Ascending aorta (tissue), 2 donors: ENCODE results near the gene LTA. TPM values are rescaled to one million over a fixed set of nuclear protein-coding genes. Genes with fewer than 3 reads are reported as not detected.
A peak's percentile ranks its signal among the peaks of the same experiment; 100 is the strongest.

Experiments
- DNase-seq, 2 donors: peaks; one replicate each; pipeline ENCODE4 v3.0.0-alpha.2; 2019; ENCODE audit warnings: low spot score in 2 of 2
- H3K27ac ChIP-seq, 2 donors: fragments of 200-600 bp; sonication (generic); one replicate each; pipeline ENCODE4 v1.5.1; 2016 to 2017; ENCODE audit warnings: mild to moderate bottlenecking in 1 of 2
- H3K27me3 ChIP-seq: fragments of 200-600 bp; sonication (generic); one replicate; pipeline ENCODE4 v1.5.1; 2017
- H3K36me3 ChIP-seq, 2 donors: fragments of 200-600 bp; sonication (generic); one replicate each; pipeline ENCODE4 v1.5.1; 2016
- H3K4me1 ChIP-seq, 2 donors: fragments of 200-600 bp; sonication (generic); one replicate each; pipeline ENCODE4 v1.5.1; 2016 to 2017; ENCODE audit warnings: mild to moderate bottlenecking in 1 of 2
- H3K4me3 ChIP-seq, 2 donors: fragments of 200-600 bp; sonication (generic); one replicate each; pipeline ENCODE4 v1.5.1; 2016 to 2017; ENCODE audit warnings: mild to moderate bottlenecking in 1 of 2
- H3K9me3 ChIP-seq, 2 donors: fragments of 200-600 bp; sonication (generic); one replicate each; pipeline ENCODE4 v1.5.1; 2016
- intact Hi-C: fragments of 100-400 bp; cut with DNase I; formaldehyde crosslinking; loops from one replicate; pipeline ENCODE4 v1.15.1; 2023
- total RNA-seq: library from RNA; depleted of rRNA; stranded (reverse); fragments of >200 nt; gene quantifications from one replicate; pipeline ENCODE4 v1.1.0, GENCODE V29; 2016
- TF ChIP-seq, protein P1 (sequence below), 3 experiments: fragments of 200-600 bp in 2 of 3; fragments of 450-650 bp in 1 of 3; sonication (generic) in 2 of 3; IDR thresholded peaks; one replicate each; pipeline ENCODE4 v1.5.1; 2016 to 2019; ENCODE audit warnings: antibody characterized with exemption in 3 of 3, mild to moderate bottlenecking in 1 of 3, moderate library complexity in 1 of 3

The LTA gene
- total RNA-seq, 1 donor from 2014 or later = not detected

DNA sequence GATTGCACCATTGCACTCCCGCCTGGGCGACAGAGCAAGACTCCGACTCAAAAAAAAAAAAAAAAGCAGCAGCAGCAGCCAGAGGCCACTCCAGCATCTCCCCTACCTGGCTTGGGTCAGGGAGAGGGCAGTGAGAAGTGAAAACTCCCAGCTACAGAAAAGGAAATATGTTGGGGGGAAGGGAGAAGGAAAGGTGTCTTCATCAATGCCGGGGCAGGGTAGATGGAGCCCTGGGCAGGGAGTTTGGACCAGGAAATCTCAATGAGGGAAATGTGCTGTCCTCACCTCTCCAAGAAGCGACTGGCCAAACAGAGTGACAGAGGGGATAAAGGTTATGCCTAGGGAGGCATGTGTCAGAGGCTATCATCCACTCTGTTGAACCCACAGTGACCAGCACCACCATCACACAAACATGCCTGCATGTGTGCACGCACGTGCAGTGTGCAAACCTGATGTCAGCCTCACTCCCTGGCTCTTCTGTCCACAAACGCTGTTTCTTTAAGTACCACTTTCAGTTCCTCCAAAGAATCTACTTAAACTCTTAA is 42.1 kb downstream of the LTA start:
- Histone ChIP-seq H3K9me3 (no peaks in the 10 kb centered on the region), H3K4me1 (no peaks in the 10 kb centered on the region), H3K4me3 (no peak overlapping the region), H3K27me3 (no peaks in the 10 kb centered on the region), H3K36me3 (no peaks in the 10 kb centered on the region), H3K27ac (no peak overlapping the region)
- no peak for DNase-seq
- TF ChIP-seq, protein P1, sequence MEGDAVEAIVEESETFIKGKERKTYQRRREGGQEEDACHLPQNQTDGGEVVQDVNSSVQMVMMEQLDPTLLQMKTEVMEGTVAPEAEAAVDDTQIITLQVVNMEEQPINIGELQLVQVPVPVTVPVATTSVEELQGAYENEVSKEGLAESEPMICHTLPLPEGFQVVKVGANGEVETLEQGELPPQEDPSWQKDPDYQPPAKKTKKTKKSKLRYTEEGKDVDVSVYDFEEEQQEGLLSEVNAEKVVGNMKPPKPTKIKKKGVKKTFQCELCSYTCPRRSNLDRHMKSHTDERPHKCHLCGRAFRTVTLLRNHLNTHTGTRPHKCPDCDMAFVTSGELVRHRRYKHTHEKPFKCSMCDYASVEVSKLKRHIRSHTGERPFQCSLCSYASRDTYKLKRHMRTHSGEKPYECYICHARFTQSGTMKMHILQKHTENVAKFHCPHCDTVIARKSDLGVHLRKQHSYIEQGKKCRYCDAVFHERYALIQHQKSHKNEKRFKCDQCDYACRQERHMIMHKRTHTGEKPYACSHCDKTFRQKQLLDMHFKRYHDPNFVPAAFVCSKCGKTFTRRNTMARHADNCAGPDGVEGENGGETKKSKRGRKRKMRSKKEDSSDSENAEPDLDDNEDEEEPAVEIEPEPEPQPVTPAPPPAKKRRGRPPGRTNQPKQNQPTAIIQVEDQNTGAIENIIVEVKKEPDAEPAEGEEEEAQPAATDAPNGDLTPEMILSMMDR (IDR thresholded peaks at IDR 0.05) = no peak
- intact Hi-C loops = no loop called here

DNA sequence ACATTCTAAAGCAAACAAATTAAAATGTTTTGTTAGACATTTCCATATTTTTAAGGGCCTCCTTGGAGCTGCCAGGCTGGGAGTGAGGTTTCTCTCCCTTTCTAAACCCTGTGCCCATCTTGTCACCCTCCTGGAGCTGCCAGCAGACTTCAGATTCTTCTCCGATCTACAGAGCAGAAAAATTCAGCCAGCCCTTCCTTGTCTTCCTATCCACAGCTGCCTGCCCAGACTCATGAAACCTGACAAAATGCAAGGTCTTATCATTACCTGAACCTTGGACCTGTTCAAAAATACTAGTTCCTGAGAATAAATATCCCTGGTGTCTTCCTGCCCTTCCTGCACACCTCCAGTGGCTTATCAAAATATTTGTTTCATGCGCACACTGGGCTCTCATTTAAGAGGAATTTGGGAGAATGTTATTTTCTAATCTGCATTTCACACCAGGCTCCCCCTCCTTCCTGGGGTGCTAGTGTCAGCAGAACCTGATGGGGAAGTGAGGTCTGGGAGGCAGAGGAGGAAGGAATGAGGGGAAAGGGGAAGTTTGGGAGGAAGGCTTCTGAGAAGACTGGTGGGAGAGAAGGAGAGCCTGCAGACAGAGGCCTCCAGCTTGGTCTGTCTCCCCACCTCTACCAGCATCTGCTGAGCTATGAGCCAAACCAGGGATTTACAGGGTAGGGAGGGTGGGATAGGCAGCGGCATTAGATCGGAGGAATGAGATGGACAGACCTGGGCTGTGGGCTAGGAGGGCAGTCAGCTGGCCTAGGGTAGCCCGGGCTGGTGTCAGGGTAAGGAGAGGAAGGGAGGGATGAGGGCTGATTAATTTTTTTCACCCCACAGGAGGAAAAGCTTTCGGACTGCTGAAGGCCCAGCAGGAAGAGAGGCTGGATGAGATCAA is 42.8 kb downstream of the LTA start, which contains the start of gene AIF1:
AIF1 (plus strand) TSS at position 551 of the 895 bp plus-strand sequence; CDS start at position 647, 96 bp downstream.
- Histone ChIP-seq H3K9me3 (no peaks in the 10 kb centered on the region), H3K36me3 (no peaks in the 10 kb centered on the region), H3K4me3 (peak within 1 kb of the TSS in 1 of 2 donors; percentile 36), H3K27ac (no peak within 1 kb of the TSS), H3K27me3 (no peaks in the 10 kb centered on the region), H3K4me1 (no peaks in the 10 kb centered on the region)
- intact Hi-C loops = no loop called here
- DNase-seq = no peak
- TF ChIP-seq, protein P1 (IDR thresholded peaks at IDR 0.05) = no peak

- intact Hi-C loops = no loop called here
- TF ChIP-seq, protein P1 (IDR thresholded peaks at IDR 0.05) = no peak
- DNase-seq = no peak
- Histone ChIP-seq H3K27me3 (no peaks in the 10 kb centered on the region), H3K9me3 (no peaks in the 10 kb centered on the region), H3K27ac (no peak overlapping the region), H3K36me3 (no peaks in the 10 kb centered on the region), H3K4me3 (peak overlapping the region in 1 of 2 donors; percentile 36), H3K4me1 (no peaks in the 10 kb centered on the region)
Measured at GRCh38 chr6:31615748-31616147, 43.7 kb downstream of the LTA start.

DNA sequence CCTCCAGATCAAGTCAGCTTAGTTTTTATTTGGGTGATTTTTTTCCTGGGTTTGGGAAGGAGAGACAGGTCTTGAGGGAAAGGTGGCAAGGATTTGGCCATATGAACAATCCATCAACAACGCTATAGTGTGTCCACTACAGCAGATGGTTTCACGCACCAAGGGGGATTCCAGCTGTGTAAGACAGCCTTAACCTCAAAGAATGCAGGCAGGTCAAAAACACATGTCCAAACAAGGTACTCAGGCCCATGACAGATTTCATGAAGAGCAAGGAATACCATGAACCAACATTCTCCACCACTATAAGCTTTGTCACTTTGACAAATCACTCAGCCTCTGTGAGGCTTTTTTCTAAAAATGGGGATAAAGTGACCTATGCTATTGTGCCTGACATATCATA is 44.9 kb downstream of the LTA start:
- H3K27me3 ChIP-seq = no peaks in the 10 kb centered on the region
- intact Hi-C loops = no loop called here
- H3K4me1 ChIP-seq = peaks cover 2 to 6% of the 10 kb centered on the region in 2 donors
- no peak overlapping the region for H3K4me3 ChIP-seq
- DNase-seq = no peak
- TF ChIP-seq, protein P1 (IDR thresholded peaks at IDR 0.05) = no peak
- H3K36me3 ChIP-seq = no peaks in the 10 kb centered on the region
- H3K27ac ChIP-seq = no peak overlapping the region
- no peaks in the 10 kb centered on the region for H3K9me3 ChIP-seq

DNA sequence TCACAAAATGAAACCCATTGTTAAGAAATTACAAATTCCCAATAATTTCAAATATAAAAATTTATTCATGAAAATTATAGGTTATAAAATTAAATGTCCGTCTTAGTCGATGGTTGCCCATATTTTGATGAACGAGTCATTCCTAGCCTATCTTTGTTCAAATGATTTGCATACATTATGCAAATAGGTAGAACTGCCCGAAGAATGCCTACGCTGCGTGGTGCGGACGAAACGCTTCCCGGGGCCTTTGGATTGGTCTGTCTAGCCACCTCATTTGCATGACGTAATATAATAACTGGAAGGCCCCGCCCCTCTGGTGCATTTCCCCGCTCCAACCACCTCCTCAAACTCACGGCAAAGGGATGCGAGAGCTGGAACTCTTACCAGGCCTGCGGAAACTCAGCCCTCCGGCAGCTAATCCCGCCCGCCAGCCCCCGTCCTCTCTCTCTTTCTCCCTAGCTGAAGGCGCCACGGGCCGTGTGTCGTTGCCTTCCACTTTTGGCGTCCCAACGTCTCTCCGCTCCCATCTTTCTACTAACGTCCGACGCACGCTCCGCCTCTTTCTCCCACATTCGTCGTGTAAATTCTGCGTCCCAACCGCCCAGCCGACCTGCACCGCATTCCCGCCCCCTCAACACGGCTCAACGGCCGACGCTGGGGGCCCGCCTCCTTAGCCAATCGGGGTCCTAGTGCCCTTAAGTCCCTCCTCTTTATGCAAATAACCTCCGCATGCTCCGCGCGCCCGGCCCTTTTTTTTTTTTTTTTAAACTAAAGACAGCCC is 47.9 kb downstream of the LTA start:
- DNase-seq = peak; percentile 97 to 99
- peaks cover 17 to 18% of the 10 kb centered on the region in 2 donors for H3K36me3 ChIP-seq
- no peaks in the 10 kb centered on the region for H3K27me3 ChIP-seq
- TF ChIP-seq, protein P1 (IDR thresholded peaks at IDR 0.05) = no peak
- intact Hi-C loops = loop anchor here (1.0 to 10.0 kb wide), 6 partner anchors 32 to 1355 kb away; partner anchors contain the start of genes BAG6, GPANK1, MRPS18B and NFKBIL1
- peaks cover 8 to 9% of the 10 kb centered on the region in 2 donors for H3K4me1 ChIP-seq
- H3K9me3 ChIP-seq = no peaks in the 10 kb centered on the region
- peak overlapping the region; percentile 98 to 99 for H3K27ac ChIP-seq
- H3K4me3 ChIP-seq = peak overlapping the region; percentile 76 to 93
